B cell (primary cell): ENCODE results near the gene CCDC110. TPM values are rescaled to one million over a fixed set of nuclear protein-coding genes. Genes with fewer than 3 reads are reported as not detected.

Experiments used
- ATAC-seq: fragments of 200-7000 bp; cut with Tn5 transposase; one replicate; pipeline ENCODE4 v1.10.0; 2021; ENCODE audit warnings: low read depth, mild to moderate bottlenecking, moderate number of reproducible peaks, moderate library complexity
- CTCF ChIA-PET: fragments of 350-600 bp; sonication (Branson Sonifier 250); formaldehyde crosslinking; loops from one replicate; lab custom pipeline; 2021; ENCODE audit warnings: antibody characterized with exemption, inconsistent platforms; lab: Charles Lee
- POLR2A ChIA-PET: fragments of 350-600 bp; sonication (Branson Sonifier 250); formaldehyde crosslinking; loops from one replicate; lab custom pipeline; 2021; ENCODE audit warnings: antibody characterized with exemption; lab: Charles Lee
- DNase-seq: peaks from one replicate; pipeline ENCODE4 v3.0.0; 2013
- H2AFZ ChIP-seq: 2 replicates; pipeline ENCODE4 v1.6.1; 2012; ENCODE audit warnings: mild to moderate bottlenecking, low read depth, low read length; ENCODE audit not compliant: insufficient read depth, poor library complexity, severe bottlenecking
- H3K27ac ChIP-seq, 2 donors: 1 replicate in 1 of 2; 2 replicates in 1 of 2; pipeline ENCODE4 v1.5.1; 2012 to 2013; ENCODE audit warnings: low read length in 2 of 2, mild to moderate bottlenecking in 2 of 2, moderate library complexity in 1 of 2
- H3K27me3 ChIP-seq, 4 experiments: fragments of 200-600 bp in 1 of 4; sonication (generic) in 1 of 4; replicated peaks in 1 of 4; 1 replicate in 2 of 4; 2 replicates in 2 of 4; pipeline versions ENCODE4 v1.6.1 to v1.7.0; 2013 to 2016; ENCODE audit warnings: low read length in 3 of 4, mild to moderate bottlenecking in 2 of 4, mixed read lengths in 1 of 4, moderate library complexity in 1 of 4; ENCODE audit not compliant: insufficient read depth in 4 of 4, control insufficient read depth in 3 of 4; ENCODE audit errors: control extremely low read depth in 1 of 4
- H3K36me3 ChIP-seq, 2 experiments: replicated peaks in 1 of 2; 1 replicate in 1 of 2; 2 replicates in 1 of 2; pipeline versions ENCODE4 v1.6.1 to v1.7.1; 2013; ENCODE audit warnings: low read length in 1 of 2; ENCODE audit not compliant: insufficient read depth in 2 of 2, control insufficient read depth in 1 of 2; ENCODE audit errors: control extremely low read depth in 1 of 2, extremely low read depth in 1 of 2
- H3K4me1 ChIP-seq, 2 donors: fragments of 200-600 bp in 1 of 2; sonication (generic) in 1 of 2; 1 replicate in 1 of 2; 2 replicates in 1 of 2; pipeline versions ENCODE4 v1.5.1 to v1.6.1; 2013 to 2017; ENCODE audit warnings: low read length in 2 of 2; ENCODE audit not compliant: control insufficient read depth in 2 of 2, insufficient read depth in 2 of 2
- H3K4me2 ChIP-seq: replicated peaks from 2 replicates; pipeline ENCODE3; 2012; ENCODE audit warnings: mild to moderate bottlenecking, low read depth, low read length; ENCODE audit not compliant: poor library complexity, severe bottlenecking
- H3K4me3 ChIP-seq, 5 experiments: fragments of 200-600 bp in 1 of 5; sonication (generic) in 1 of 5; 1 replicate in 3 of 5; 2 replicates in 2 of 5; pipeline versions ENCODE4 v1.5.1 to v1.7.0; 2011 to 2016; ENCODE audit warnings: low read length in 4 of 5, mild to moderate bottlenecking in 4 of 5, low read depth in 2 of 5, control low read depth in 1 of 5, moderate library complexity in 1 of 5; ENCODE audit not compliant: insufficient read depth in 1 of 5; ENCODE audit errors: control extremely low read depth in 1 of 5, extremely low read depth in 1 of 5
- H3K79me2 ChIP-seq: fragments of 200-600 bp; sonication (generic); one replicate; pipeline ENCODE4 v1.6.0; 2016; ENCODE audit warnings: low read length; ENCODE audit not compliant: control insufficient read depth, insufficient read depth
- H3K9ac ChIP-seq: fragments of 200-600 bp; sonication (generic); 2 replicates; pipeline ENCODE4 v1.6.1; 2017; ENCODE audit warnings: mild to moderate bottlenecking, low read length, moderate library complexity
- H3K9me3 ChIP-seq, 3 donors: one replicate each; pipeline versions ENCODE4 v1.6.1 to v1.7.1; 2013; ENCODE audit warnings: low read length in 2 of 3; ENCODE audit not compliant: control insufficient read depth in 2 of 3, insufficient read depth in 1 of 3; ENCODE audit errors: control extremely low read depth in 1 of 3
- H4K20me1 ChIP-seq: 2 replicates; pipeline ENCODE4 v1.6.0; 2012; ENCODE audit warnings: mild to moderate bottlenecking, low read length; ENCODE audit not compliant: insufficient read depth, control insufficient read depth, poor library complexity, severe bottlenecking
- H3K27ac Mint-ChIP-seq: one replicate; pipeline ENCODE4 v1.8.0; 2021; ENCODE audit warnings: mixed read lengths
- H3K27me3 Mint-ChIP-seq: one replicate; pipeline ENCODE4 v1.8.0; 2021; ENCODE audit warnings: mixed read lengths
- H3K4me1 Mint-ChIP-seq: one replicate; pipeline ENCODE4 v1.8.0; 2021; ENCODE audit warnings: mixed read lengths
- H3K4me3 Mint-ChIP-seq: one replicate; pipeline ENCODE4 v1.8.0; 2021; ENCODE audit warnings: mixed read lengths
- H3K9me3 Mint-ChIP-seq: one replicate; pipeline ENCODE4 v1.8.0; 2022; ENCODE audit warnings: mixed read lengths; ENCODE audit not compliant: insufficient read depth
- EZH2 ChIP-seq: IDR thresholded peaks from 2 replicates; pipeline ENCODE4 v1.6.1; 2012; ENCODE audit warnings: borderline replicate concordance, low read depth, mild to moderate bottlenecking, moderate library complexity, low read length; ENCODE audit not compliant: insufficient read depth, poor library complexity, severe bottlenecking
- WGBS: methylation state at CpG from one replicate; pipeline ENCODE4 v1.1.5; 2013; ENCODE audit warnings: missing lambda C conversion rate; ENCODE audit not compliant: insufficient coverage; 5-methylcytosine and 5-hydroxymethylcytosine counted together
- intact Hi-C: fragments of 100-400 bp; cut with micrococcal nuclease; formaldehyde crosslinking; loops from one replicate; pipeline ENCODE4 v1.10.0; 2022
- polyA plus RNA-seq: library from polyadenylated mRNA; depleted of rRNA; stranded (reverse); fragments of >200 nt; gene quantifications from 2 replicates; pipeline ENCODE4 v1.2.3, GENCODE V29; 2012
- total RNA-seq, 2 donors: library from RNA; stranded (reverse); fragments of 120-200 nt in 1 of 2; gene quantifications; 1 replicate in 1 of 2; 2 replicates in 1 of 2; pipeline versions ENCODE4 v1.2.3 to v1.2.4, GENCODE V29; 2013 to 2022
- TF ChIP-seq, protein P1 (sequence below): fragments of 200-600 bp; IDR thresholded peaks from one replicate; pipeline ENCODE4 v1.8.0; 2022; ENCODE audit warnings: antibody characterized with exemption, mild to moderate bottlenecking

Gene CCDC110
- total and polyA plus RNA-seq, 2 donors (not counting 1 experiment from before 2014, with no cell fraction given), result 0.04 to 2.3 TPM

DNA sequence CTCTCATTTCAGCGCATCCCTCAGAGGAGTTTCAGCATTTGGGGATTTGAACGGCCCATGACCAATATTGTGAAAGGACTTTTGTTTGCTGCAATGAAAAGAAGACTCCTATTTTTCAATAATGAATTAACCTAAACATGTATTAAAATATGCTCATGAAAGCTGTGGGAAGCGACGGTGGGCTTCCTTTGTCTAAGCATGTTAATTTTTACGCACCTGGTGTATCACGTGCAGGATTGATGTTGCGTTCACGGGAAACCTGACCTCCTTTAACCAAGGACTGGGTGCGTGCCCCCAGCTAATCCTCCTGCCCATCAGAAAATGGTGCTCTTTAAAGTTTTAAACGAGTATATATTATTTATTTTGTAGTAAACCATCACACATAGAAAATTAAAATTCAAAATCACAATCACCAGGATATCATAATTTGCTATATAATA, 590 bp upstream of the CCDC110 start:
- peak overlapping the region; percentile 99 for H3K4me2 ChIP-seq
- peak overlapping the region in 1 of 2 donors; percentile 58 for H3K27ac ChIP-seq
- H3K36me3 ChIP-seq, result no peaks in the 10 kb centered on the region
- peak overlapping the region; percentile 88 for H3K9ac ChIP-seq
- no peak for TF ChIP-seq EZH2
- TF ChIP-seq, protein P1, sequence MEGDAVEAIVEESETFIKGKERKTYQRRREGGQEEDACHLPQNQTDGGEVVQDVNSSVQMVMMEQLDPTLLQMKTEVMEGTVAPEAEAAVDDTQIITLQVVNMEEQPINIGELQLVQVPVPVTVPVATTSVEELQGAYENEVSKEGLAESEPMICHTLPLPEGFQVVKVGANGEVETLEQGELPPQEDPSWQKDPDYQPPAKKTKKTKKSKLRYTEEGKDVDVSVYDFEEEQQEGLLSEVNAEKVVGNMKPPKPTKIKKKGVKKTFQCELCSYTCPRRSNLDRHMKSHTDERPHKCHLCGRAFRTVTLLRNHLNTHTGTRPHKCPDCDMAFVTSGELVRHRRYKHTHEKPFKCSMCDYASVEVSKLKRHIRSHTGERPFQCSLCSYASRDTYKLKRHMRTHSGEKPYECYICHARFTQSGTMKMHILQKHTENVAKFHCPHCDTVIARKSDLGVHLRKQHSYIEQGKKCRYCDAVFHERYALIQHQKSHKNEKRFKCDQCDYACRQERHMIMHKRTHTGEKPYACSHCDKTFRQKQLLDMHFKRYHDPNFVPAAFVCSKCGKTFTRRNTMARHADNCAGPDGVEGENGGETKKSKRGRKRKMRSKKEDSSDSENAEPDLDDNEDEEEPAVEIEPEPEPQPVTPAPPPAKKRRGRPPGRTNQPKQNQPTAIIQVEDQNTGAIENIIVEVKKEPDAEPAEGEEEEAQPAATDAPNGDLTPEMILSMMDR, result no peak
- ATAC-seq (no peak), DNase-seq (peak; percentile 47)
- no peaks in the 10 kb centered on the region for H4K20me1 ChIP-seq
- POLR2A ChIA-PET, result interaction anchor here (0.6 to 1.0 kb wide), 3 partner anchors 47 to 125 kb away, joined by 3 to 4 read pairs (median 3); partner anchors contain the start of gene UFSP2
- Mint-ChIP-seq H3K27ac (peak overlapping the region; percentile 81), H3K4me1 (peaks cover 17% of the 10 kb centered on the region), H3K27me3 (peaks cover 5% of the 10 kb centered on the region), H3K4me3 (peak overlapping the region; percentile 95), H3K9me3 (no peaks in the 10 kb centered on the region)
- intact Hi-C loops, result no loop called here
- H2AFZ ChIP-seq, result peak overlapping the region; percentile 86
- no peaks in the 10 kb centered on the region for H3K79me2 ChIP-seq
- WGBS, result 25% methylated on average over 4 of the region's 10 CpGs
- H3K4me3 ChIP-seq, result peak overlapping the region; percentile 28 to 87 (median 67)
- H3K4me1 ChIP-seq, result peaks cover 11 to 17% of the 10 kb centered on the region in 2 donors
- peaks cover 0 to 5% (median 0%) of the 10 kb centered on the region in 4 experiments for H3K27me3 ChIP-seq
- CTCF ChIA-PET, result interaction anchor here (0.6 to 3.6 kb wide), 8 partner anchors 9 to 128 kb away, joined by 3 to 36 read pairs (median 4); partner anchors contain the start of gene LRP2BP
- no peaks in the 10 kb centered on the region for H3K9me3 ChIP-seq
